AG04449 (cell line): Measurements from ENCODE around the gene PSTPIP2.

Source experiments
- CTCF ChIA-PET: fragments of 350-600 bp; formaldehyde crosslinking; extraction: SDS; loops from one replicate; lab custom pipeline; 2021; ENCODE audit warnings: antibody characterized with exemption; lab: Yijun Ruan, JAX
- POLR2A ChIA-PET: fragments of 400-600, 350-600 bp; formaldehyde crosslinking; extraction: SDS; loops from one replicate; lab custom pipeline; 2020; ENCODE audit warnings: antibody characterized with exemption, inconsistent platforms; lab: Yijun Ruan, JAX
- DNase-seq: peaks from one replicate; pipeline ENCODE4 v3.0.0-alpha.2; 2010; ENCODE audit warnings: low read depth, low spot score
- H3K4me3 ChIP-seq: 2 replicates; pipeline ENCODE4 v1.5.1; 2011; ENCODE audit warnings: low read depth, mild to moderate bottlenecking, control low read depth, low read length
- TF ChIP-seq, protein P1 (sequence below): IDR thresholded peaks from one replicate; pipeline ENCODE4 v1.5.1; 2011; ENCODE audit warnings: mild to moderate bottlenecking, moderate library complexity, low read length, control low read depth, inconsistent platforms; ENCODE audit not compliant: insufficient read depth; ENCODE audit errors: missing control alignments

Gene PSTPIP2

DNA sequence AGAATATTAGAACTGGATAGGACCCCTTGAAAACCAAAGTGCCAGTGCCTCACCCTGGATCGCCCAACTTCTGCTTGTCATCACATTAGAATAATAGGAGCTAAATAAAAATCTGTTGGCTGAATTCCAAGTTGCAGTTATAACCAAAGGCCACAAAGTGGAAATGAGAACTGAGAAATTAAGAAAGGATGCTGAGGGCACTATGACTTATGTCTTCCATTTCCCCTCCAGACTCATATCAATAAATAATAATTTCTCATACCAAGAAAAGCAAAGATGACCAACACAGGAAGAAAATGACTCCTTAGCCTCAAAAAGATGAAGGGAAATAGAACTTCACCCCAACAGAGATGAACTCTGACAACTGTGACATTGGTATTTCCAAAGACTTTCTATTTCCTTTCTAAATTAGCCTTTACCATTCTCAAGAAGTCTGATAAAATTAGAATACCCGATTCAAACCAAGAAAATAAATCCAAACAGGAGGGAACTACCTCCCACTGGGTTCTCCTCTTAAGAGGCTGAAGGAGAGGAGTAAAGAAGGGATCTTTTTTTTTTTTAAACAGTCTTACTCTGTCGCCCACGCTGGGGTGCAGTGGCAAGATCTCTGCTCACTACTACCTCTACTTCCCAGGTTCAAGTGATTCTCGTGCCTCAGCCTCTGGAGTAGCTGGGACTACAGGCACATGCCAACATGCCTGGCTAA, 58.4 kb downstream of the PSTPIP2 start:
- DNase-seq: no peak
- ChIA-PET CTCF (interaction anchor here (0.7 kb wide), 1 partner anchor 10 kb away, joined by 3 read pairs; no protein-coding TSS in a partner anchor), POLR2A (no interaction called here)
- H3K4me3 ChIP-seq: no peak overlapping the region
- TF ChIP-seq, protein P1, sequence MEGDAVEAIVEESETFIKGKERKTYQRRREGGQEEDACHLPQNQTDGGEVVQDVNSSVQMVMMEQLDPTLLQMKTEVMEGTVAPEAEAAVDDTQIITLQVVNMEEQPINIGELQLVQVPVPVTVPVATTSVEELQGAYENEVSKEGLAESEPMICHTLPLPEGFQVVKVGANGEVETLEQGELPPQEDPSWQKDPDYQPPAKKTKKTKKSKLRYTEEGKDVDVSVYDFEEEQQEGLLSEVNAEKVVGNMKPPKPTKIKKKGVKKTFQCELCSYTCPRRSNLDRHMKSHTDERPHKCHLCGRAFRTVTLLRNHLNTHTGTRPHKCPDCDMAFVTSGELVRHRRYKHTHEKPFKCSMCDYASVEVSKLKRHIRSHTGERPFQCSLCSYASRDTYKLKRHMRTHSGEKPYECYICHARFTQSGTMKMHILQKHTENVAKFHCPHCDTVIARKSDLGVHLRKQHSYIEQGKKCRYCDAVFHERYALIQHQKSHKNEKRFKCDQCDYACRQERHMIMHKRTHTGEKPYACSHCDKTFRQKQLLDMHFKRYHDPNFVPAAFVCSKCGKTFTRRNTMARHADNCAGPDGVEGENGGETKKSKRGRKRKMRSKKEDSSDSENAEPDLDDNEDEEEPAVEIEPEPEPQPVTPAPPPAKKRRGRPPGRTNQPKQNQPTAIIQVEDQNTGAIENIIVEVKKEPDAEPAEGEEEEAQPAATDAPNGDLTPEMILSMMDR: no peak

DNA sequence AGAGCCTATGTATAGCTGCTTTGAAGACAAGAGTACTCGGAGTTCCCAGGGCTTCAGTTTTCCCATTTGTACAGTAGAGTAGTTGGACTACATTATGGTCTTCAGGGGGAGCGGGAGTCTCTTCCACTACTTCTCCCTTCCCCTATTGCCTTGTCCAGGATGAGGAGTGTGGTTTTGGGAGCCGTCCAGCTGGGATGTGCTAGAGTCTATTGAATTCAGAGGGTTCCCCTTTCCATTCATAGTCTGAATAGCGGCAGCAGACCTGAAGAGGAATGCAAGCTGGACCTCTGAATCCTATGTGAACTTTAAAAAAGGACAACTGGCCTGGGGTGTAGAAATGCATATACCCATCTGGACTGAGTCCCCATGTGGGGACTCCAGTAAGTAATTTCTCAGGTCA, 61.4 kb downstream of the PSTPIP2 start:
- no peak overlapping the region for H3K4me3 ChIP-seq
- no peak for DNase-seq
- ChIA-PET CTCF (interaction anchor here (0.9 to 1.7 kb wide), 3 partner anchors 11 to 345 kb away, joined by 3 to 4 read pairs (median 3); no protein-coding TSS in a partner anchor), POLR2A (no interaction called here)
- TF ChIP-seq, protein P1: no peak

DNA sequence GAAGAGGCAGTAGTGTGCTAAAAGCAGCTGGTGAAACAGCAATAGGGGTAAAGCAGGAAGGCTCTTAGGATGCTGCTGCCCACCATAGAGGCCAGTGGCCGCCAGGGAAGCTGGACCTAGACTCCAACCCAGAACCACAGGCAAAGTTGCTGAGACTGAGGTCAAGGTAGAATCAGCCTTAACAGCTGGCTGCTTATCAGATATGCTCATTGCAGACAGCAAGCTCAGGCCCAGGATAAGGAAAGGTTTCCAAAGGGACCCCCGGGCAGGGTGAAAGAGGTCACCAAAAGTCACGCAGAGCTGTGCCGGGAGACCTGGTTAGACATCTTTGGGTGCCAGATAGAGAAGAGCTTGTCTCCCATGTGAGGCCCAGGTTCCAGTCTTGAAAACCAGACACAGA, 62.0 kb downstream of the PSTPIP2 start:
- ChIA-PET CTCF (interaction anchor here (0.8 to 1.7 kb wide), 4 partner anchors 12 to 344 kb away, joined by 3 to 4 read pairs (median 3); no protein-coding TSS in a partner anchor), POLR2A (no interaction called here)
- DNase-seq: no peak
- no peak overlapping the region for H3K4me3 ChIP-seq
- TF ChIP-seq, protein P1: no peak

DNA sequence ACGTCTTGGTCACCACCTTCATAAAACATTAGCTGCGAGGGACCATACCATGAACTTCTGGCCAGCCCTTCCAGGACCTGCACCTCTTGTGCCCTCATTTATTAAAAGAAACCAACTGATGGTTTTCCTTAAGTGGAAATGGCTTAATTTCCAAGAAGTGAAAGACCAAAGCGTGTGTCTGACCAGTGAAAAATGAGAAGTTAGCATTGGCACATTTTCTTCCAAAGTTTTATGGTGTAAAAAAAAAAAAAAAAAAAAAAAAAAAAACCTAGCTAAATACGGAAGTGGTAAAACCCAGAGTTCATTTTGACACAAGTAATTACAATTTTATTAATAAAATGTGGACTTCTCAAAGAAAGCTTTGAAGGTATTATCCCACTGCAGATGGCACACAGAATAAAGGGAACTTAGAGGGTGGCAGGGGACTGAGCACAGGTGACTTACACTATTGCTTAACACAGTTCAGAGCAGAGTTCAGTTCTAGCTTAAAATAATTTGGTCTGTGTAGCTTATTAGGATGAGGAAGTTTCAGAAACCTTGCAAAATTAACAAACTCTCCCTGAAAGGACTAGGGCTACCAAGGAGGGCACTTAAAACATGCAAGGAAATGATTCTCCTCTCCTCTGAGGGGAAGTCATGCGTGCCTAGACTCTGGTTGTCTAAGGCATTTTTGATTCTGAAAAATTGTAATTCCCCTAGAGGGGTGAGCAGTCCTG, 62.8 kb downstream of the PSTPIP2 start:
- H3K4me3 ChIP-seq: no peak overlapping the region
- TF ChIP-seq, protein P1: no peak
- no peak for DNase-seq
- ChIA-PET POLR2A (no interaction called here), CTCF (interaction anchor here (0.9 to 1.7 kb wide), 2 partner anchors 12 to 15 kb away, joined by 3 to 4 read pairs; no protein-coding TSS in a partner anchor)

DNA sequence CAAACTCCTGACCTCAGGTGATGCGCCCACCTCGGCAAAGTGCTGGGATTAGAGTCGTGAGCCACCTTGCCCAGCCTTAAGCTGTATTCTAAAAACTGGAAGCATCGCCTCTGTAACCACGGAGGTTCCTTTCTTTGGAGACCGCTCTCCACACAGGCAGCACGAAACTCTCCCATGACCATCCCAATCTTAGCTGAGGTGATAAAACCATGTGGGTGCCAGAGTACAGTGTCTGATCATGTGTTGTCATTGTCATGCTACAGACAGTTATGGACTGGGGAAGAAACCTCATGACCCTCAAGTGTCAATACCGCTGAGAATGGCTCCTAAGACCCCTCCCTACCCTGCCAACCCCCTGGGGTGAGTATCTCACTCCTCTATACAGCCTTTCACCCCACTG, 63.5 kb downstream of the PSTPIP2 start:
- ChIA-PET POLR2A (no interaction called here), CTCF (no interaction called here)

More for the DNA sequence above, 63.5 kb downstream of the PSTPIP2 start:
- no peak for DNase-seq
- no peak overlapping the region for H3K4me3 ChIP-seq
- TF ChIP-seq, protein P1: no peak
